RCC 7860 (cell line): ENCODE measurements around the gene CHD2.

Source experiments
- DNase-seq: peaks from one replicate; pipeline ENCODE4 v3.0.0-alpha.2; 2015; ENCODE audit warnings: low spot score
- FAIRE-seq: peaks from 2 replicates; lab custom pipeline; 2012; peaks lifted over from hg19 to GRCh38; lab: Jason Lieb, UNC

Gene CHD2

GRCh38 chr15:93044301-93045190 lies 144.4 kb downstream of the CHD2 start:
- DNase-seq: no peak

DNA sequence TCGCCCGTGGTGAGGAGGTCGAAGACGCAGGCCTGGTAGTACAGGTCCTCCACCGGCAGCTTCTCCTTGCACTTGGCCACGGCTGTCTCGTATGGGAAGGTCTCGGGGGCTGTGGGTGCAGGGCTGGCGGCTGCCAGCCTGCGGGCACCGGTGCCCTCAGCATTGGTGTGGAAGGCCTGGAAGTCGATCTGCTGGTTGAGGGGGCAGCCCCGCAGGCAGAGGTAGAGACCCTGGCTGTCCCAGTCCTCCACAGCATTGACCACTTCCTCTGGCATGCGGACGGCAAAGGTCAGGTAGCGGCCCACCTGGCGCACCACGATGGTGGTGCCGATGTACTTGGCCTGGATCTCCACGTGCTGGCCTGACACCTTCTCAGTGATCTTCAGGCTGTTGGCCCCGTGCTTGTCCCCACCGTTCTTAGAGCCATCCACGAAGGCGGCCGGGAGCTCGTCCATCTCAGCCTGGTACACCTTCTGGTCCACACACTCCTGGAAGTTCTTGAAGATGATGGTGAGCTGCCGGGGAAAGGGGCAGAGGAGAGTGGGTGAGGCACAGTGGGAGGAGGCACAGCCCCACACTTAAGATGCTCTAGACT lies 145.2 kb downstream of the CHD2 start:
- DNase-seq (no peak), FAIRE-seq (no peak)

More at GRCh38 chr15:93044301-93045190, 144.4 kb downstream of the CHD2 start:
- no peak for FAIRE-seq

- FAIRE-seq: no peak
These were observed 146.0 kb downstream of the CHD2 start for GRCh38 chr15:93046120-93046519.

DNA sequence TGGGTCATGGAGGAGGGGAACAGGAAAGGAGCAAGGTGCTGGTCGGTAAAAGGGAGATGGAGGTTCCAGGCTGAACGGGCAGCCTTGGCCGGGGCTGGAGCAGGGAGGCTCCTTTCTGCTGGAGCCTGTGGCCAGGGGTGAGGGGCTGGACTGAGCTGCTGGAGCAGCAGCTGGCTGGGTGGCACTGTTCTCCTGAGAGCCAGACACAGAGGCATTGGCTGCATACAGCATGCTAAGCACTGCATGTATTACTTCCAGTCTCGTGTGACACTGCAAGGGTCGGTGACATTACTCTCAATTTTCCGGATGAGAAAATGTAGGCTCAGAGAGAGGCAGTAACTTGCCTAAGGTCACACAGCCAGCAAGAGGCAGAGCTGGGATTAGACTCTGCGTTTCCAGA lies 146.6 kb downstream of the CHD2 start:
- DNase-seq (no peak), FAIRE-seq (no peak)

More at GRCh38 chr15:93046120-93046519, 146.0 kb downstream of the CHD2 start:
- DNase-seq: no peak

GRCh38 chr15:93047621-93048425 lies 147.7 kb downstream of the CHD2 start:
- no peak for DNase-seq
- FAIRE-seq: no peak

DNA sequence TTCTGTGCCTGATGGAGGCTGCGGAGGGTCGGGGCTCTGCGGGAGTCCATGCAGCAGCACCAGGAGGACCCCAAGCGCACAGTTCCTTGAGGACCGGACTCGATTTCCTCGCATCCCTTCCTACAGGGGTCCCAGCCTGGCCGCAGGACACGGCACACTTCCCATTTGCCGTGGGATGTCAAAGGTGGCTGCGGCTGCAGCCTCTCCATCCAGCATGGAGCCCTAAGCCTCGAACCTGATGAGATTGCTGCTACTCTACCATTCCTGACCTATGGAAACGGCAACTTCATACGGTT lies 148.2 kb downstream of the CHD2 start:
- no peak for DNase-seq
- no peak for FAIRE-seq

- no peak for DNase-seq
- no peak for FAIRE-seq
These were observed 148.6 kb downstream of the CHD2 start for GRCh38 chr15:93048759-93049161.

DNA sequence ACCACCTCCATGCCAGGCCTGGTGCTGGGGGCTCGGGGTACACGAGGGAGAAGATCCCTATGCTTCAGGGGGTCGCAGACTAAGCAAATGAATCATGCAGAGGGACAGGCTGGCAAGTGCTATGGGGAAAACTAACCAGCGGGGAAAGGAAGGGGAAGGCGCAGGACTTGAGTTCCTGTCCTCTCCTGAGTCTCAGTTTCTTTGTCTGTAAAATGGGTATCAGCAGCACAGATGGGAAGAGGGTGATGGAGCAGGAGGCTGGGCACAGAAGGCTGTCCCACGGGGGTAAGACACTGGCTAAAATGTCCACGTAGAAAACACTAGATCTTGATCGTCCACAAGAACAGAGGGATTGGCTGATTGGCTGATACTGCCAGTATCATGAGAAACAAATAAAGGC lies 149.1 kb downstream of the CHD2 start:
- FAIRE-seq (no peak), DNase-seq (no peak)

DNA sequence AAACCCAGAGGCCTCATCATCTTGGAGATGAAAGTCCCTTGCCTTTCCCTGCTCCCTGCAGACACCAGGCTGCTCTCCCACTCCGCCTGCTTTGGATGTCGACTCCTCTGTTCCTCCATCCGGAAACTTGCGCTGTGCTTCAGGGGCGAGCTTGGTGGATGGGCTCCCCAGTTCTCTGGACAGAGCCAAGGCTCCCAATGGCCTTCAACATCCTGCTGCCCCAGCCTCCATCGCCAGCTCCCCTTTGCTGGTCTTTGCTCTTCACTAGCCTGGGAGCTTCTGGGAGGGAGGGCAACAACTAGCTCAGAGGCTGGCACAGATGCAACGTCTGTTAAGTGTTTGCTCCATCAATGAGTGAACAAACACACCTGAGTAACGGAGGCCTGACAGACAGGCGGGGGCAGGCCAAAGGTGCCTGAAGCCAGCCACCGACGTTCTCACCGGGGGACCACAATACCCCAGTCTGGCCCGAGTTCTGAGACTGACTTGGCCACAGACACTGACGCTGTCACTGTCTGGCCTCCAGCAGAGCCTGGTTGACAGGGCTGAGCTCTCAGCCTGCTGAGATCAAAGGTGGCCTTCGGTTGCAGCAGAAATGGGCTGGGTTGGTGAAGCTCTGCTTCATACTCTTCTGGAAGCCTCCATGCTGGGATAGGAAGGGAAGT lies 149.9 kb downstream of the CHD2 start:
- no peak for DNase-seq
- FAIRE-seq: no peak

DNA sequence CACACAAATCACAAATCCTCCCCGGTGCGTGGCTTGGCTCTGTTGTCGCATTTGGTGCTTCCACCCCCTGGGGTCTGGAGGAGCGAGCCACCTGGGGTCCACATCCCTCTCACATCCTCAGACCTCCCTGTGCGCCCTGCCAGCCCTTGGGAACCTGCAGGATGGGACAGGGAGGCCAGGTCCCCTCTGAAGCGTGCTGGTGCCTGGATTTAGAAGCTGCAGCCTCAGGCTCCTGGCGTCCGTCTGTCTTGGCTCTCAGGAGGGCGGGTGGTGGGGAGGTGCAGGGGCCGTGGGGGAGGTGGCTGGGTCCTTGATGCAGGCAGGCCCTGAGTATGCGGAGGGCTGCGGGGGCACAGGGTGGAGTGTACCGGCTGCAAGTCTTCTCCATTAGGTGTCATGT lies 150.5 kb downstream of the CHD2 start:
- DNase-seq: no peak
- FAIRE-seq: no peak

DNA sequence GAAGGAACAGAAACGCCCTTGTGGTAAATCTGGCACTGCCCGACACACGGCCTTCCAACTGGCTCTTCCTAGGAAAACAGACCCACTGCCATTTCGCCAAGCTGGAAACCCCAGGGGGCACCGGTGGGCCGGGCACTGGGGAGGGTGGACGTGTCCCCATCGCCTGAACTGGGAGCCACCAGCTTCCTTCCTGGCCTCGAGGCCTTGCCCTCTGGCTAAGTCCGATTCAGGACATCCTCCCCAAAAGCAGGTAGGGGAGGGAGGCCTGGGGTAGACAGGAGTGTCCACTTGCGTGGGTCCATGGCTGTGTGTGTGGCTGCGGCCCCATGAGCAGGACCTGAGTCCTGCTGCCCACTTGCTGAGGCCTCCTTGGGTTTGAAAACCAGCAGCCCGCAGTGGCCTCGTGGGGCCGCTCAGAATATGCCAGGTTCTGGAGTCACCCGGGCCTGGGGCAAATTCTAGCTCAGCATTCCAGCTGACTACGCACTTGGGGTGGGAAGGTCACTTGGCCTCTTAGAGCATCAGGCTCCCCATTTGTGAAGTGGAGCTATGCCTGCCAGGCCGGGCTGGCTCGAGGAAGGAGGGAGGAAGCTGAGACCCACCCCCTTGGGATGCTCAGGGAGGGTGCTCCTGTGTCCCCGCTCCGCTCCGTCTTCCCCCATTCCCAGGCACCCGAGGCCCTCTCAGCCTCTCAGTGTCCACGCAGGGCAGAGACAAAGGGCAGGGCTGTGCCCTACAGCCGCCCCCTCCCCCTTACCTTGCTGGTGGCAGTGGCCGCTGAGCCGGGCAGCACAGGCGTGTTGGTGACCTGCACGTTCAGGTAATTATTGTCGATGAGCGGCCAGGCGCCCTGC lies 151.3 kb downstream of the CHD2 start:
- no peak for FAIRE-seq
- no peak for DNase-seq

DNA sequence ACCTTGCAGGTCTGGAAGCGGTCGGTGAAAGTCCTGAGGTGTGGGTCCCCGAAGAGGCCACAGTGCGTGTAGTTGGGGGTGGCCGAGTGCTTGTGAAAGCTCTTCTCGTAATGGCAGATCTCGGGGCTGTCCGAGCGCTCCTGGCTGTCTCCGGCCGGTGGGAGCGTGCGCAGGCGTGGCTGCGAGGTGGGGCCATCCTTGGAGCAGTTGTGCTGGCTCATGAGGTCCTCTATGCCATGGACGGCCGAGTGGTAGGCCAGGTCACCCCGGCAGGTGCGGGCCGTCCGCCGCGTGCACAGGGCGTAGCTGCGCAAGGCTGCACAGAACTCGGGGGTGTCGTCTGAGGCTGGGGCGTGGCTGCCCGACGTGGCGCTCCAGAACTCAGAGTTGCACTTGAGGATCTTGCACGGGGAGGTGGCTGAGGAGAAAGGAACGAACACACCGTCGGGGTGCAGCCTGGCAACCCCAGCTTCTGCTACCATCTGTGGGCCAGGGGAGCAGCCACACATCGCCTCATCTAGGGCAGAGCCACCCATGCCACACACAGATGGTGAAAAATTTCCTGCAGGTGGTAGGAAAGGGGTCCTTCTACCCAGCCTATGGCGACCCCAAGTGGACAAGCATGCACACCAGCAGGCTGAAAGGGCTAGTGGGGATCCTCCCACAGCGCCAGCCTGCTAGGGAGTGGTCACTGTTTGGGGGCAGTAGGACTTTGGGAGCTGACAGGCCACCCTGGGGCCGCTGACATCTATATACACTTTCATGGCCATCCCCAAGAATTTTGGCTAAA lies 152.2 kb downstream of the CHD2 start:
- no peak for DNase-seq

GRCh38 chr15:93055211-93055610 lies 155.1 kb downstream of the CHD2 start:
- FAIRE-seq: no peak
- DNase-seq: no peak

More for the DNA sequence above, 152.2 kb downstream of the CHD2 start:
- no peak for FAIRE-seq

GRCh38 chr15:93056836-93057235 lies 156.7 kb downstream of the CHD2 start:
- no peak for FAIRE-seq
- DNase-seq: no peak

DNA sequence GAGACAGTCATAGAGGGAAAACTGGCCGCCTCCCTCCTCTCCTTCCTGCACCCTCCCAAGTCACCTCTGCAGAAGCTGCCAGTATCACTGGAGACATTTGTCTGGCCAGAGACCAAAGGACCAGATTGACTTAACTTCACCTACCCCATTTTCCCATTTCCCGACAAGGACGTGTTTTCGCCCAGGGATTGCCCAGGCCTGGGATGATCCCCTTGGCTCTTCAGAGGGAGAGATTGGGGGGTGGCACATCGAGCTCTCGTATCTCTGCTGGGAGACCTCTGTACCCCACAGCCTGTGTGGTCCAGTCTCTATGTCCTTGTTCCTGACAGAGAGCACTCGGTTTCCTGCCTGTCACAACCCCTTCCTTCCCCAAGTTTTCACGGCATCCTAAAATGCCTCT lies 157.5 kb downstream of the CHD2 start:
- DNase-seq: no peak
- no peak for FAIRE-seq

- no peak for DNase-seq
- no peak for FAIRE-seq
These were observed 158.0 kb downstream of the CHD2 start for GRCh38 chr15:93058128-93058527.

DNA sequence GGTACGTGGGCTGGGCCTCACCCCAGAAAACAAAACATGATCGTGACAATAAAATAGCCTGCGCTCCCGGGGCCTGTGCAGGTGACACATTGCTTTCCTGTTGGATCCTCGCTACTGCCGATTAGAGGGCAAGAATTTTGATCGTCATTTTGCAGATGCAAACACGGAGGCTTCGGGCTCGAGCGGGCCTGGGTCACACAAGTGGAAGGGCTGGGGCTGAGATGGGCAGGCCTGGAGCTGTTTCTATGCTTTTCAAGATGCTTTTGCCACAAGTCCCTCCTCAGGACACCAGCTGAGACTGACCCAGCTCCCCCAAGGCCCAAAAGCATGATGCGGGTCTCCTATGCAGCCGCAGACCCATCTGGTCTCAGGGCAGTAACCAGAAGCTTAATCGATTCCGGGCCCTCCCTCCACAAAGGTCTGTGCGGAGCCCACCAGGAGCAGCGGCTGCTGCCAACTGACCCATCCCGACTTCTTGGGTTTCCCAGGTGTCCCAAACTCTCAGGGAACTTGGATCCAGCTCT lies 158.8 kb downstream of the CHD2 start:
- FAIRE-seq (no peak), DNase-seq (no peak)

DNA sequence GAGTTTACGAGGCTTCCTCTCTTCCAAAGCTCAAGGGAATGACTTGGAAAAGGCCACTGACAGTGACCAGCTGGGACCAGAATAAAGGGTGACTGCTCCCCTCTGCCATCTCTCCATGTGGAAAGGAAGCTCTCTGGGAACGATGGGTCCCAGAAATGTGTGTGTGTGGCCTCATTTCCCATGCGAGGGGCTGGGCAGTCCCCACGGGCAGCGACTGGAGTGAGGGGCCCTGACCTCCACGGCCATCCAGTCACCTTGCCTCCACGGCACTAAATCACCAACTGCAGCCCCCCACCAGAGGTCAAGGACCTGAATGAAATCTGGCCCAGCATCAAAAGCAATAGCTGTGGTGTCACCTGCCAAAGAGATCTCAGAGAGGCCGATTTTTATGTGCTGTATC lies 159.3 kb downstream of the CHD2 start:
- no peak for FAIRE-seq
- no peak for DNase-seq
